ENCODE data around the gene INCENP. TPM values are rescaled to one million over a fixed set of nuclear protein-coding genes. Genes with fewer than 3 reads are reported as not detected.

The INCENP gene
- total RNA-seq, 2 experiments from 2014 or later = 12.6 to 16.3 TPM

GRCh38 chr11:62137881-62138629 is 14.2 kb downstream of the INCENP start:
- Histone ChIP-seq H3K27me3 (ENCODE audit: control insufficient read depth in 1 of 2, insufficient read depth in 2 of 2, low read length in 2 of 2) (no peaks in the 10 kb centered on the region), H3K4me1 (ENCODE audit: insufficient read depth, low read length) (peaks cover 8% of the 10 kb centered on the region), H3K36me3 (ENCODE audit: insufficient read depth, low read length) (peaks cover 49% of the 10 kb centered on the region), H3K27ac (ENCODE audit: low read depth in 1 of 2, low read length in 2 of 2) (no peak overlapping the region), H3K9me3 (ENCODE audit: control insufficient read depth in 1 of 2, insufficient read depth in 1 of 2, low read length in 2 of 2) (no peaks in the 10 kb centered on the region), H3K4me3 (ENCODE audit: low read length) (no peak overlapping the region)
- H3K27ac Mint-ChIP-seq = no peak overlapping the region
- H3K4me3 Mint-ChIP-seq = no peak overlapping the region
- H3K4me1 Mint-ChIP-seq (ENCODE audit: low read depth) = peaks cover under 1% of the 10 kb centered on the region
- H3K36me3 Mint-ChIP-seq (ENCODE audit: low read depth) = peaks cover 60% of the 10 kb centered on the region
- intact Hi-C loops (cut with DNase I, micrococcal nuclease) = no loop called here
- ATAC-seq (ENCODE audit: poor library complexity) = no peak
- POLR2A ChIA-PET = no interaction called here
- CTCF ChIA-PET = no interaction called here
- no peaks in the 10 kb centered on the region for H3K9me3 Mint-ChIP-seq
- TF ChIP-seq CTCF (IDR thresholded peaks at IDR 0.05) = no peak
- DNase-seq = peak in 1 of 14 experiments; percentile 17
- no peaks in the 10 kb centered on the region for H3K27me3 Mint-ChIP-seq

DNA sequence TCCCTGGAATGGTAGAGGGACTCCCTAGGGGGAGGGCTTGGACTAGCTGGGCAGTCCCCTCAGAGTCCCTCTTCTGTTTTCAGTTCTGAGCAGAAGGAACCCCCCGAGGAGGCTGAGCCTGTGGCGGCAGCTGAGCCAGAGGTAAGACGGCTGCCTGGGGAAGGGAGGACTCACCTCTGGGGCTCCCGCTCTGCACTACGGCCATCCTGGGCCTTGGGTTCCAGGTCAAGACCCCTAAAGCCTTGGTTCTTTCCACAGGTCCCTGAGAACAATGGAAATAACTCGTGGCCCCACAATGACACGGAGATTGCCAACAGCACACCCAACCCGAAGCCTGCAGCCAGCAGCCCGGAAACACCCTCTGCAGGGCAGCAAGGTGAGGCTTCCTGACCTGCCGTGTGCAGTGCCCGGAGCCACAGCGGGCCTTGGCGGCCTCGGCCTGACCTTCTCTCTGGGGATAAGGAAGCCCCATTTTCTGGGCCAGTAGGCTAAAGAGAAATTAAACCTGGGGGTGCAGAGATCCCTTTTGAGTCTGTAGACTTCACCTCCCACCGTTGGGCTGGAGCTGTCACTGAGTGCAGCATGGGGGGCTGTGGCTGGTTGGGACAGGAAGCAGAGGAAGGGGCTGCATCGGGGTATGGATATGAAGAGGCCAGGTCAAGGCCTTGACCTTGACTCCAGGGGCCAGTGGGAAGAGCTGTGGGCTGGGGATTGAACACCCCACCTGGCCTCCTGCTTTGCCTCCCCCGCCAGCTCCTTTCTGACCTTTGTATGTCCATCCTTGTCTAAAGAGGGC is 15.0 kb downstream of the INCENP start:
- H3K9me3 ChIP-seq (ENCODE audit: control insufficient read depth in 1 of 2, insufficient read depth in 1 of 2, low read length in 2 of 2) = no peaks in the 10 kb centered on the region
- no peak for DNase-seq
- peaks cover 3% of the 10 kb centered on the region for H3K4me1 ChIP-seq (ENCODE audit: insufficient read depth, low read length)
- intact Hi-C loops (cut with DNase I, micrococcal nuclease) = no loop called here
- H3K27ac ChIP-seq (ENCODE audit: low read depth in 1 of 2, low read length in 2 of 2) = no peak overlapping the region
- no peak overlapping the region for H3K4me3 ChIP-seq (ENCODE audit: low read length)
- POLR2A ChIA-PET = no interaction called here
- H3K4me1 Mint-ChIP-seq (ENCODE audit: low read depth) = no peaks in the 10 kb centered on the region
- no peak for ATAC-seq (ENCODE audit: poor library complexity)
- H3K27me3 ChIP-seq (ENCODE audit: control insufficient read depth in 1 of 2, insufficient read depth in 2 of 2, low read length in 2 of 2) = no peaks in the 10 kb centered on the region
- no peak overlapping the region for H3K27ac Mint-ChIP-seq
- no peak overlapping the region for H3K4me3 Mint-ChIP-seq
- peaks cover 53% of the 10 kb centered on the region for H3K36me3 ChIP-seq (ENCODE audit: insufficient read depth, low read length)
- no peaks in the 10 kb centered on the region for H3K9me3 Mint-ChIP-seq
- CTCF ChIA-PET = no interaction called here
- TF ChIP-seq CTCF (IDR thresholded peaks at IDR 0.05) = no peak
- H3K36me3 Mint-ChIP-seq (ENCODE audit: low read depth) = peaks cover 66% of the 10 kb centered on the region
- no peaks in the 10 kb centered on the region for H3K27me3 Mint-ChIP-seq

DNA sequence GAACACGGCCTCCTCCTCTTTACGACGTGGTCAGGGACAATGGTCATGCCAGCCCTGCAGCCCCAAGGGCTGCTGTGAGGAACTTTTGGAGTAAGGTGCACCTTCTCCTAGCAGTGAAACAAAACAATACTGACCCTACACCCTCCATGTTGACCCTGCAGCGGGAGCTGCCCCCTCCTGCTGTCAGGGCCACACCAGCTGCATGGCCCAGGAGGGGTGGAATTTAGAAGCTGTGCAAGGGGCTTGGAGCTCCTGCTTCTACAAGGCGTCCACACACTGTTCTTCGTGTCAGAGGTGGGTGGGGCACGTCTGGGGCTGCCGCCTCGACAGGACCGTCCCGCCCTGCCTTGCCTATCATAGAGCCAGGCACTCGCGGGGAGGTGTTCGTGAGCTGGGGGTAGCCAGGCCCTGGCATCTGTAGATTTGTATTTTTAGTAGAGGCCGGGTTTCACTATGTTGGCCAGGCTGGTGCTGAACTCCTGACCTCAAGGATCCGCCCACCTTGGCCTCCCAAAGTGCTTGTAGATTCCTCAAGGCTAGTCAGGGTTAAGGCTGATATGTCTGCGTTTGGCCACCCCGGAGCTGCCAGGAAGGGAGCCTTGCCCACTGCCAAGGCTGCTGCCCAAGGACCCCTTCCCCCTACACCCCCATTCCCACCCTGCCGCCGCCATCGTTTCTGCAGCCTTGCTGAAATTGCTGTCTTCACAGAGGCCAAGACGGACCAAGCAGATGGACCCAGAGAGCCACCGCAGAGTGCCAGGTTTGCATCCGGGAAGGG is 15.9 kb downstream of the INCENP start:
- H3K4me1 ChIP-seq (ENCODE audit: insufficient read depth, low read length) = no peaks in the 10 kb centered on the region
- H3K4me1 Mint-ChIP-seq (ENCODE audit: low read depth) = no peaks in the 10 kb centered on the region
- intact Hi-C loops (cut with DNase I, micrococcal nuclease) = no loop called here
- H3K36me3 Mint-ChIP-seq (ENCODE audit: low read depth) = peaks cover 70% of the 10 kb centered on the region
- ChIA-PET POLR2A (no interaction called here), CTCF (interaction anchor here (0.5 kb wide), 1 partner anchor 183 kb away, joined by 4 read pairs; no protein-coding TSS in a partner anchor)
- no peaks in the 10 kb centered on the region for H3K27me3 Mint-ChIP-seq
- peaks cover 55% of the 10 kb centered on the region for H3K36me3 ChIP-seq (ENCODE audit: insufficient read depth, low read length)
- no peak overlapping the region for H3K4me3 Mint-ChIP-seq
- H3K27ac ChIP-seq (ENCODE audit: low read depth in 1 of 2, low read length in 2 of 2) = no peak overlapping the region
- ATAC-seq (ENCODE audit: poor library complexity) = no peak
- no peaks in the 10 kb centered on the region for H3K9me3 Mint-ChIP-seq
- no peak for DNase-seq
- H3K9me3 ChIP-seq (ENCODE audit: control insufficient read depth in 1 of 2, insufficient read depth in 1 of 2, low read length in 2 of 2) = no peaks in the 10 kb centered on the region
- H3K4me3 ChIP-seq (ENCODE audit: low read length) = no peak overlapping the region
- no peak overlapping the region for H3K27ac Mint-ChIP-seq
- no peak for TF ChIP-seq CTCF (IDR thresholded peaks at IDR 0.05)
- no peaks in the 10 kb centered on the region for H3K27me3 ChIP-seq (ENCODE audit: control insufficient read depth in 1 of 2, insufficient read depth in 2 of 2, low read length in 2 of 2)
